OCI-LY1 (cell line): ENCODE data around the gene ZNF134.

Experiments
- EZH2 ChIP-seq: fragments of 200-600 bp; sonication (generic), shearing (Covaris generic); IDR thresholded peaks from 2 replicates; pipeline ENCODE4 v1.8.0; 2017; ENCODE audit warnings: borderline replicate concordance, mixed run types, mild to moderate bottlenecking, antibody characterized with exemption, low read length, moderate library complexity, mixed read lengths
- TF ChIP-seq, protein P1 (sequence below): fragments of 200-600 bp; sonication (generic), shearing (Covaris generic); IDR thresholded peaks from 2 replicates; pipeline ENCODE4 v1.5.1; 2017; ENCODE audit warnings: mild to moderate bottlenecking, antibody characterized with exemption, low read length, moderate library complexity, mixed read lengths

DNA sequence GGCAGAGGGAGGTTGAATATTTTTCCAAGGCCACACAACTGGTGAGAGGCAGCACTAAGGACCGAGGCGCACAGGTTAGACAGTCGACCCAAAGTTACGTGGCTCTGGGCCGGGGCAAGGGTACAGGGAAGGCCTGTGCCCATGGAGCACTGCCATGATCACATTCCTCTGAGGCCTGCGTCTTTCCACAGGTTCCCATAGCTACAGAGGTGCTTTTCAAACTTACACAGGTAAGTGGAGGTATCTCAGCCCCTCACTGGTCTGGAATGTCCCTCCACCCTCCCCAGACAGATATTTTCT, 19.7 kb downstream of the ZNF134 start:
- TF ChIP-seq, protein P1, sequence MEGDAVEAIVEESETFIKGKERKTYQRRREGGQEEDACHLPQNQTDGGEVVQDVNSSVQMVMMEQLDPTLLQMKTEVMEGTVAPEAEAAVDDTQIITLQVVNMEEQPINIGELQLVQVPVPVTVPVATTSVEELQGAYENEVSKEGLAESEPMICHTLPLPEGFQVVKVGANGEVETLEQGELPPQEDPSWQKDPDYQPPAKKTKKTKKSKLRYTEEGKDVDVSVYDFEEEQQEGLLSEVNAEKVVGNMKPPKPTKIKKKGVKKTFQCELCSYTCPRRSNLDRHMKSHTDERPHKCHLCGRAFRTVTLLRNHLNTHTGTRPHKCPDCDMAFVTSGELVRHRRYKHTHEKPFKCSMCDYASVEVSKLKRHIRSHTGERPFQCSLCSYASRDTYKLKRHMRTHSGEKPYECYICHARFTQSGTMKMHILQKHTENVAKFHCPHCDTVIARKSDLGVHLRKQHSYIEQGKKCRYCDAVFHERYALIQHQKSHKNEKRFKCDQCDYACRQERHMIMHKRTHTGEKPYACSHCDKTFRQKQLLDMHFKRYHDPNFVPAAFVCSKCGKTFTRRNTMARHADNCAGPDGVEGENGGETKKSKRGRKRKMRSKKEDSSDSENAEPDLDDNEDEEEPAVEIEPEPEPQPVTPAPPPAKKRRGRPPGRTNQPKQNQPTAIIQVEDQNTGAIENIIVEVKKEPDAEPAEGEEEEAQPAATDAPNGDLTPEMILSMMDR = no peak
- no peak for TF ChIP-seq EZH2
